Measurements from ENCODE around the gene RAE1. TPM values are rescaled to one million over a fixed set of nuclear protein-coding genes. Genes with fewer than 3 reads are reported as not detected.

RAE1 gene
- total RNA-seq, 2 donors from 2014 or later: 4.9 to 9.9 TPM

- Histone ChIP-seq H3K27ac (no peak overlapping the region), H3K27me3 (no peaks in the 10 kb centered on the region), H3K4me1 (no peaks in the 10 kb centered on the region), H3K36me3 (replicated peaks in 1 of 2; ENCODE audit: insufficient read depth in 1 of 2, low read depth in 2 of 2) (peaks cover 0 to 6% of the 10 kb centered on the region in 2 donors), H3K4me3 (no peak overlapping the region), H3K9me3 (no peaks in the 10 kb centered on the region)
- no peak for TF ChIP-seq POLR2A (IDR thresholded peaks at IDR 0.05)
- TF ChIP-seq, protein P1, sequence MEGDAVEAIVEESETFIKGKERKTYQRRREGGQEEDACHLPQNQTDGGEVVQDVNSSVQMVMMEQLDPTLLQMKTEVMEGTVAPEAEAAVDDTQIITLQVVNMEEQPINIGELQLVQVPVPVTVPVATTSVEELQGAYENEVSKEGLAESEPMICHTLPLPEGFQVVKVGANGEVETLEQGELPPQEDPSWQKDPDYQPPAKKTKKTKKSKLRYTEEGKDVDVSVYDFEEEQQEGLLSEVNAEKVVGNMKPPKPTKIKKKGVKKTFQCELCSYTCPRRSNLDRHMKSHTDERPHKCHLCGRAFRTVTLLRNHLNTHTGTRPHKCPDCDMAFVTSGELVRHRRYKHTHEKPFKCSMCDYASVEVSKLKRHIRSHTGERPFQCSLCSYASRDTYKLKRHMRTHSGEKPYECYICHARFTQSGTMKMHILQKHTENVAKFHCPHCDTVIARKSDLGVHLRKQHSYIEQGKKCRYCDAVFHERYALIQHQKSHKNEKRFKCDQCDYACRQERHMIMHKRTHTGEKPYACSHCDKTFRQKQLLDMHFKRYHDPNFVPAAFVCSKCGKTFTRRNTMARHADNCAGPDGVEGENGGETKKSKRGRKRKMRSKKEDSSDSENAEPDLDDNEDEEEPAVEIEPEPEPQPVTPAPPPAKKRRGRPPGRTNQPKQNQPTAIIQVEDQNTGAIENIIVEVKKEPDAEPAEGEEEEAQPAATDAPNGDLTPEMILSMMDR (IDR thresholded peaks at IDR 0.05): no peak
- 86 to 90% methylated on average over 4 to 18 of the region's 18 CpGs for WGBS, 2 donors
- no peak for DNase-seq
- intact Hi-C loops (cut with DNase I): no loop called here
- no peak for ATAC-seq
These were observed 54.4 kb downstream of the RAE1 start for GRCh38 chr20:57405236-57406016.

DNA sequence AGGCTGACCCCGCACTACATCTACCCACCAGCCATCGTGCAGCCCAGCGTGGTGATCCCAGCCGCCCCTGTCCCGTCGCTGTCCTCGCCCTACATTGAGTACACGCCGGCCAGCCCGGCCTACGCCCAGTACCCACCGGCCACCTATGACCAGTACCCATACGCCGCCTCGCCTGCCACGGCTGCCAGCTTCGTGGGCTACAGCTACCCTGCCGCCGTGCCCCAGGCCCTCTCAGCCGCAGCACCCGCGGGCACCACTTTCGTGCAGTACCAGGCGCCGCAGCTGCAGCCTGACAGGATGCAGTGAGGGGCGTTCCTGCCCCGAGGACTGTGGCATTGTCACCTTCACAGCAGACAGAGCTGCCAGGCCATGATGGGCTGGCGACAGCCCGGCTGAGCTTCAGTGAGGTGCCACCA, 56.5 kb downstream of the RAE1 start:
- no peak overlapping the region for H3K27ac ChIP-seq
- H3K36me3 ChIP-seq (replicated peaks in 1 of 2; ENCODE audit: insufficient read depth in 1 of 2, low read depth in 2 of 2): peaks cover 0 to 6% of the 10 kb centered on the region in 2 donors
- no peak overlapping the region for H3K4me3 ChIP-seq
- no peaks in the 10 kb centered on the region for H3K27me3 ChIP-seq
- no peak for TF ChIP-seq POLR2A (IDR thresholded peaks at IDR 0.05)
- TF ChIP-seq, protein P1 (IDR thresholded peaks at IDR 0.05): no peak
- intact Hi-C loops (cut with DNase I): no loop called here
- no peak for ATAC-seq
- no peak for DNase-seq
- WGBS, 2 donors: 93% methylated on average over 28 to 29 of the region's 29 CpGs
- no peaks in the 10 kb centered on the region for H3K4me1 ChIP-seq
- no peaks in the 10 kb centered on the region for H3K9me3 ChIP-seq

DNA sequence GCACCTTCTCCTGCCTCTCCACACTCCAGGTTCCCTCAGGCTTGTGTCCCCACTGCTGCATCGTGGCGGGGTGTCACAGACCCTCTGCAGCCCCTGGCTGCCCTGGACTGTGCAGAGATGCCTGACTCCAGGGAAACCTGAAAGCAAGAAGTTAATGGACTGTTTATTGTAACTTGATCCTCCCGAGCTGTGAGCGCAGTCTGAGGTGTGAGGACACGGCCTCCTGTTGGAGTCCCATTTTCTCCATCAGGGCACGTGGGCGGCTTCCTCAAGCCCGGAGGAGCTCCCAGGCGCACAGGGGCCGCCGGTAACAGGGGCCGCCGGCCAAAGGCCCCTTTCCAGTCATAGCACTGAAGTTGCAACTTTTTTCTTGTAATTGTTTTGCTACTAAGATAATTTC, 57.1 kb downstream of the RAE1 start:
- Histone ChIP-seq H3K27me3 (no peaks in the 10 kb centered on the region), H3K27ac (no peak overlapping the region), H3K4me1 (no peaks in the 10 kb centered on the region), H3K36me3 (replicated peaks in 1 of 2; ENCODE audit: insufficient read depth in 1 of 2, low read depth in 2 of 2) (peaks cover 0 to 6% of the 10 kb centered on the region in 2 donors), H3K9me3 (no peaks in the 10 kb centered on the region), H3K4me3 (no peak overlapping the region)
- intact Hi-C loops (cut with DNase I): no loop called here
- TF ChIP-seq, protein P1 (IDR thresholded peaks at IDR 0.05): no peak
- no peak for TF ChIP-seq POLR2A (IDR thresholded peaks at IDR 0.05)
- ATAC-seq (no peak), DNase-seq (no peak)
- 79 to 89% methylated on average over 13 of the region's 13 CpGs for WGBS, 2 donors

GRCh38 chr20:57408536-57409233, 57.6 kb downstream of the RAE1 start:
- no peak overlapping the region for H3K4me3 ChIP-seq
- H3K4me1 ChIP-seq: no peaks in the 10 kb centered on the region
- ATAC-seq (no peak), DNase-seq (no peak)
- H3K27me3 ChIP-seq: no peaks in the 10 kb centered on the region
- 90 to 96% methylated on average over 23 to 29 of the region's 29 CpGs for WGBS, 2 donors
- H3K27ac ChIP-seq: no peak overlapping the region
- intact Hi-C loops (cut with DNase I): no loop called here
- H3K9me3 ChIP-seq: no peaks in the 10 kb centered on the region
- peaks cover 0 to 6% of the 10 kb centered on the region in 2 donors for H3K36me3 ChIP-seq (replicated peaks in 1 of 2; ENCODE audit: insufficient read depth in 1 of 2, low read depth in 2 of 2)
- TF ChIP-seq POLR2A (IDR thresholded peaks at IDR 0.05): no peak
- TF ChIP-seq, protein P1 (IDR thresholded peaks at IDR 0.05): no peak
